KOPT-K1 (cell line): Measurements from ENCODE around the gene SLC35G2.

ENCODE experiments used
- H3K27ac ChIP-seq: fragments of 200-600 bp; sonication (generic); 2 replicates; pipeline ENCODE4 v1.5.1; 2016; ENCODE audit warnings: antibody characterized with exemption, mild to moderate bottlenecking, low read depth, low read length; ENCODE audit not compliant: poor library complexity, severe bottlenecking
- H3K36me3 ChIP-seq: fragments of 200-600 bp; sonication (generic); 2 replicates; pipeline ENCODE4 v1.5.1; 2017; ENCODE audit warnings: antibody characterized with exemption, mild to moderate bottlenecking, low read length, moderate library complexity; ENCODE audit not compliant: insufficient read depth
- H3K9me3 ChIP-seq: fragments of 200-600 bp; sonication (generic); 2 replicates; pipeline ENCODE4 v1.5.1; 2017; ENCODE audit warnings: antibody characterized with exemption, low read length, mild to moderate bottlenecking; ENCODE audit not compliant: insufficient read depth, poor library complexity, severe bottlenecking

The SLC35G2 gene

DNA sequence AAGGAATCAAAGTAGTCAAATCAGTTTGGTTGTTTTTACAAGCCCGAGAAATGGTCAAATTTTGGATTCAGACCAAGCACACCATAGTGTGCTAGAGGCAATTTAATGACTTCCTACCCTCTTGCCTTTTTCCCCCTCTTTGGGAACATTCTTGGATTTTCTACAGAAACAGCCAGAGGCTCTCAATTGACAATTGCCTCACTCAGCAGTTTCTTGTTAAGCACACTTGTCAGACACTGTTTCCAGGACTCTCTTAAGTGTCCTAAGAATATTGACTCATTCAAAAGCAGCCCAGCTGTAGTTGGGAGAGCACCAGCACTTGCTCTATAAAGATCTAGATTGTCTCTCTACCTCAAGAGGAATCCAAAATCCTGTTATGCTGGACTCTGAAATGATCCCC, 1.5 kb upstream of the SLC35G2 start:
- no peaks in the 10 kb centered on the region for H3K9me3 ChIP-seq
- no peak overlapping the region for H3K27ac ChIP-seq
- H3K36me3 ChIP-seq = no peaks in the 10 kb centered on the region

- Histone ChIP-seq H3K9me3 (no peaks in the 10 kb centered on the region), H3K27ac (peak overlapping the region; percentile 65), H3K36me3 (no peaks in the 10 kb centered on the region)
These were observed 646 bp upstream of the SLC35G2 start for GRCh38 chr3:136818191-136818768.

- H3K36me3 ChIP-seq = no peaks in the 10 kb centered on the region
- peaks cover 10% of the 10 kb centered on the region for H3K9me3 ChIP-seq
- peak overlapping the region; percentile 65 for H3K27ac ChIP-seq
These were observed 435 bp downstream of the SLC35G2 start for GRCh38 chr3:136819392-136819730.

DNA sequence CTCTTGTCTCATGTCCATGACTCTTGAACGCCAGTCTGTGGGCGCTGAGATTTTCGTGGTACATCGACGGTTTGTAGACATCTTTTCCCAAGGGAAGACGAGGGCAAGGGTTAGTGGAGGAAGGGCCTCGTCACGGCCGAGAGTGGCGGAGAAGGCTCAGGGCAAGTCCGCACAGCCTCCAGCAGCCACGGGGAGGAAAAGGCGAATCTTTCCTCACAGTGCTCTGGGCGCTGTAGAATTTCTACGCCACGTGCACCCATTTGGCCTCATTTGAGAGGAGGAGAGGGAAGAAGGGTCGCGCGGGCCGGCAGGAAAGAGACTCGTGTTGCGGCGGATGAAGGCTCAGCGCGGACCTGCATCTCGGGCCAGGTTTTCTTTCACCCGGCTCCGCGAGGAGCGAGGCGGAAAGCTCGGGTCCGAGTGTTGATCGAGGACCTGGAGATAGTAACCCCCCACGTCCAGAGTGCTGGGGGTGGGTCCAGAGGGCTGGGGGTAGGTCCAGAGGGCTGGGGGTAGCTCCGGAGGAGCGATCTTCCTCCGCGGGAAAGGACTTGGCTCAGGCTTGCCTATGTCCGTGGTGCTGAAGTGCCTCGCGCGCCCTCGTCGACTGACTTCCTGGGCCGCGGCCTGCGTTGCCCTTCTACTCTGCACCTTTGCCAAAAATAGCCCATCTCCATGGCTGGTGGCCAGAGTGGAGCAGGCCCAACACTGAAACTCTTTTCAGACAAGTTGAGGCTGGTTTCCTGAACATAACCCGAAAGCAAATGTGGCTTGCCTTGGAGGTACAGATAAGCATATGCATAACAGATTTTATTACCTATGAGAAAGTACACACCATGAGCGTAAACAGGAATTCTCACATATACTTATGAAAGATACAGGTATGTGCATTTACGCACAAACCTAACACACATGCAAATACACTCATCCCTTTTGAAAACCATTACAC, 1.1 kb downstream of the SLC35G2 start:
- no peaks in the 10 kb centered on the region for H3K36me3 ChIP-seq
- peak overlapping the region; percentile 65 for H3K27ac ChIP-seq
- H3K9me3 ChIP-seq = peaks cover 15% of the 10 kb centered on the region

DNA sequence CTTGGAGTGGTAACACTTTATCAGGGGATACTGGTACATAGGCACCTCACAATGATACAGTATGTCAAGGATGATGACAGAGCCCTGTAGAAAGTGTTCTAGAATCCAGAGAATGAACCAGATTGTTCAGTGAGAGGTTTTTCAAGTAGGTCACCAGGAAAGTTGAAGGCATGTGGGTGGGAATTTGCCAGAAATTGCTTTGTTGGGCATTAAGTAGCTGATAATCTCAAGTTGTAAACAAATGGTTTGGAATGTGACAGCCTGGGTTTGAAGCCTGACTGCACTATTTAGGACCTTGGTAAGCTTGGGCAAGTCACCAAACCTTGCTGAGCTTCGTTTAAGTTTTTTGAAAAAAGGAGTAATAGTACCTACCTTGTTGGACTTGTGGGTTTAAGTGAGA, 12.5 kb downstream of the SLC35G2 start:
- Histone ChIP-seq H3K9me3 (peaks cover 10% of the 10 kb centered on the region), H3K36me3 (no peaks in the 10 kb centered on the region; the same call in 1 of the 2 replicates), H3K27ac (no peak overlapping the region)

DNA sequence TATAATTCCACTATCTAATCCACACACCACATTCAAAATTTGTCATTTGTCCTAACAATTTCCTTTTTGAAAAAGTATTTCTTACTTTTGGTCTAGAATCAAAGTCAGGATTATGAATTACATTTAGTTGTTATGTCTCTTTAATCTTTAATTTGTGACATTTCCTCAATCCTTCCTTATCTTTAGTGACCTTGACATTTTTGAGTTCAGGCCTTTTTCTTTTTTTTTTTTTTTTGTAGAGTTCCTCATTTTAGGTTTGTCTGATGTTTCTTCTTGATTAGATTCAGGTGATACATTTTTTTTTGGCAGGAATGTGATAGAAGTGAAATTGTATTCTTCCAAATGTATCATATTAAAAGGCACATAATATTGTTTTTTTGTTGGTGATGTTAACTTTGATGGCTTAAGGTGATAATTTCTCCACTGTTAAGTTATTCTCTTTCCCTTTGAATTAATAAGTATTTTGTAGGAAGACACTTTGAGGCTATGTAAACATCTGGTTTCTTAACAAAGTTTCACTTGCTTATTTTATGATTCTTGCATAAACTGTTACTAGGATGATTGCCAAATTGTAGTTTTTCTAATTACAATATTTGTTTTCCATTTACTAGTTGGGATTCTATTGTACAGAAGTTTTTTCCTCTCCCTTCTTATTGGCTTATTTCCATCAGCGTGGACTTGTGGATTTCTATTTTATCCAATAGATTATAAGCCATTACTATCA, 16.3 kb downstream of the SLC35G2 start:
- no peaks in the 10 kb centered on the region for H3K9me3 ChIP-seq
- peaks cover 7% of the 10 kb centered on the region for H3K36me3 ChIP-seq
- H3K27ac ChIP-seq = no peak overlapping the region

DNA sequence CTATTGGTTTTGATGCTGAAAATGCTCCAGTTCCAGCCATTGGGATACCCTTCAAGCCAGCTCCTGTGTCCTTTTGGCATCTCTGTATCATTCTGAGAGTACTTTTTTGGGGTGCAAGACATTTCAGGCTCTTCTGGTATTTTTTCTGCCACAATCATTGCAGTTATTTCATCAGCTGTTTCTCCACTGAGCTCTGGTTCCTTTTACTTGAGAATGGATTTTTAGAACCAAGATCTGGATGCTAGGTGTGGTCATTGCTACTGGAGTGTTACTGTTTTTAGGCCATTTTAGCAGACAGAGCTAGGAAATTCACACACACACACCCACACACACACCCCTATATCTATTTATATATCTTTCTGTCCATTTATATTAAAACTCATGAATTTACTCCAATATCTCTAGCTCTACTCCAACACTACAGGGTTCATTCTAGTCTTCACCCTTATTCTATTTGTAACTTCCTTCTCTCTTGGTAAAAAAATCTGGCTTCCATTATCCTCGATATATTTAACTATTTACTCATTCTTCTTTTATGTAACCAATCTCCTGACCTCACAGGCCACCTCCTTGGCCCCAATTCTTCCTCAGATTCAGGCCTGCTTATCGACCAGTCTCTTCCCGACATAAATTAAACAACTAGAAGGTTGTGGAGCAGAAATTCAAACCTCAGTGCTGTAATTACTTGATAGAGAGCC, 17.0 kb downstream of the SLC35G2 start:
- Histone ChIP-seq H3K9me3 (no peaks in the 10 kb centered on the region), H3K27ac (no peak overlapping the region)

DNA sequence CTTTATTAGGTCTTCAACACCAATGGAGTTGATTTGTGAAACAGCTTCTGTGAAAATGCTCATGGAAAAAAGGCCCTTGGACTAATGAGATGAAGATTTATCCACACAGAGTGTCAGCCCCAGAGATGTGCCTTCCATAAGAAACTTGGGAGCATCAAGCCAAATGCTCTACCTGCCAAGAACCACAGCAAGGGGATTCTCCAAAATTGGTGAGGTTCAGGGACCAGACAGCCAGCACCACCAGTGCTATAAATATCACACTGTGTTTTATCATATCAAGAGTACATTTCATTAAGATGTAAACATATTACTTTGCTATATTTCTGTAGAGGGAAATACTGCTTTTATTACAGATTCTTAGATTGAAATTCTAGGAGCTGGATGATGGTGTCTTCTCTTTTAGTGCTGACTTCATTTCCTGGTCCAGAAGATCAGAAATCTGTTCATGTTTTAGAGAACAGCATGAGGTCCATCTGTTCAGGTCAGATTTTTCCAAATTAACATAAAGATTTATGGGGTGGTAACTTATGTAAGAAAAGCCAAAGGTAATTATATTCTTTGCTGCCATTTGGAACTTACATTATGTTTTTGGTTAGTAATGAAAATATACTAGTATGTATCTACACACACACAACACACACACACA, 17.7 kb downstream of the SLC35G2 start:
- Histone ChIP-seq H3K36me3 (peaks cover 14% of the 10 kb centered on the region), H3K9me3 (no peaks in the 10 kb centered on the region), H3K27ac (no peak overlapping the region)

More for the DNA sequence above, 17.0 kb downstream of the SLC35G2 start:
- H3K36me3 ChIP-seq = peaks cover 11% of the 10 kb centered on the region

DNA sequence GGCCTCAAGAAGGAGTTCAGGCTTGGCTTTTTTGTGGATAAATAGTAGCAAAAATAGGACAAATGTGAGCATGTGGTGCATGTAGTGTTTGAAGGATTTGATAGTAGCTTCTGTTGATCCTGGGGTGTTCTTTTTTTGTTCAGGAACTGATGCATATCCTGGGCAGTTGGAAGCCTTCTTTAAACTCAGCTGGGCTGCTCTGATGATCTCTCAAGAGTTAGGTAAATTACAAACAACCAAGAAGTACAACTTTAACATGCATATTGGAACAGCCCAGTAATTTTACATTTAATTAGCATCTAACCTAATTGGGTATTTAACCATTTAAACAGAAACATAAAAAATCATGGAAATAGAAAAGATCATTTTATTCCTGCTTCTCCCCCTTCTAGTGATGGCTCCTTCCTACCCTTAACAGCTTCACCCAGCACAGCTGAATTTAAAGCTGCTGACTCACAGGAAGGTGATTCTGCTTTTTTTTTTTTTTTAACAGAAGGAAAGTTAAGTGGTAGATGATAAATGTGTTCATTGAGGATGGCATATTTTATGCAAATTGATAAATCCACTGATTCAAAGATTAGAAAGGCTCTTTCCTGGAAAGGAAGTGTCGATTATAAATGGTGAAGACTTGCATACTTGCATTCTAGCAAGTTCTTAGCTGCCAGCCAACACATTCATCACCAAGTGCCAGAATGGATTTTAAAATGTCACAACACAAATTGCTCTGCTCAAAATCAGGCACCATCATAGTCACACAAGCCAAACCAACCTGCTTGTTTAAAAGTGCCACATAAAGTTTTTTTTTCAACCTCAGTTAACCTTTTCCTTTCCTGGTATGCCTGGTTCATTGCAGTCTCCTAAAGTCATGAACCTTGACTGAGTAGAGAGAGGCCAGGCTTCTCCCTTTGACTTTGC, 20.0 kb downstream of the SLC35G2 start:
- Histone ChIP-seq H3K27ac (peak overlapping the region; percentile 52), H3K9me3 (no peaks in the 10 kb centered on the region), H3K36me3 (peaks cover 26% of the 10 kb centered on the region)

GRCh38 chr3:136839556-136839931, 20.6 kb downstream of the SLC35G2 start:
- Histone ChIP-seq H3K9me3 (no peaks in the 10 kb centered on the region), H3K27ac (peak overlapping the region; percentile 52), H3K36me3 (peaks cover 28% of the 10 kb centered on the region)

- Histone ChIP-seq H3K27ac (no peak overlapping the region), H3K36me3 (peaks cover 32% of the 10 kb centered on the region), H3K9me3 (no peaks in the 10 kb centered on the region)
These were observed 21.3 kb downstream of the SLC35G2 start for GRCh38 chr3:136840252-136840651.

DNA sequence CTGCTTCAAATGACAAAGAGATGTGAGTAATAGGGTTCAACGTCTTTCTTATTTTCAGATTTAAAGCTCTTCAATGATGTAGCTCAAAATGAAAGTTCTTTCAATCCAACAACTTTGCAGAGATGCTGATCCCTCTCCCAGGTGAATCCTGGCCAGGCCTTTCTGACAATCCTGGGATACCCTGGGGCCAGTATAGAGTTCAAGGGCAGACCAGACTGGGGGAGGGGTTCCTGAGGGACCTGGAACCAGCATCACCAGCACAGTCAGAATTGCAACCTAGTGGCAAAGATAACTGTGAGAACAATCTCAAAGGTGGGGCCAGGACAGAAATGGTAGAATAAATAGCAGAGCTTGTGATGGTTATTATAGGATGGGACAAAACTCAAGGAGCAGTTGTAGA, 23.4 kb downstream of the SLC35G2 start:
- H3K36me3 ChIP-seq = peaks cover 40% of the 10 kb centered on the region
- no peak overlapping the region for H3K27ac ChIP-seq
- no peaks in the 10 kb centered on the region for H3K9me3 ChIP-seq

DNA sequence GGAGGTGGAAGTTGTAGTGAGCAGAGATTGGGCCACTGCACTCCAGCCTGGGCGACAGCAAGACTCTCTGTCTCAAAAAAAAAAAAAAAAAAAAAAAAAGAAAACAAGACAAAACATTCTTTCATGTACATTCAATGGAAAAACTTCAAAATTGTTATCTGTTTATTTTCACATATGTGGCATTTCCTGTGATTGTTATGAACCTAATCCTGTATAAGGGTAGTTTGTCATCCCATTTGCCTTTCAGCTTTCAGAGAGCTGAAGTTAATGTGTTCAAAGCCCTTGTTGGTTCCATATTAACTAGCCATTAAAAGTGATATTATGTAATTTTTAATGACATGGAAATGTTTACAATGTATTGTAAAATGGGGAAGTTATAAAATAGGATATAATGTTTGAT, 25.8 kb downstream of the SLC35G2 start:
- H3K9me3 ChIP-seq = no peaks in the 10 kb centered on the region
- peaks cover 46% of the 10 kb centered on the region for H3K36me3 ChIP-seq
- no peak overlapping the region for H3K27ac ChIP-seq

DNA sequence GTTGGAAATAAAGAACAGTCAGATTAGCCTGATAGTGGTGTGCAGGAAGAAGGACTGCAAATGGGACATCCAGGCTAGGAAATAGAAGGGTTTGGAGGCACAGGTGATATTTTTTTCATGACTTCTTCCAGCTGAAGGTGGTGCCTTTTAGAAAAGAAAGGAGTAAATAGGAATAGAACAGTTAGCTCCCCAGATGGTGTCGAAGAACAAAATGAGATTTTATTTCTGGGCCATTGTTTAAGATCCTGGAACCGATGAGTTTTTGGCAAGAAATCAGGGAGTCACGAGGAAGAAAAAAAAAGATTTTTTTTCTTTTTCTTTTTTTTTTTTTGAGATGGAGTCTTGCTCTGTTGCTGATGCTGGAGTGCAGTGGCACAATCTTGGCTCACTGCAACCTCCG, 33.3 kb downstream of the SLC35G2 start:
- Histone ChIP-seq H3K9me3 (no peaks in the 10 kb centered on the region), H3K27ac (no peak overlapping the region), H3K36me3 (peaks cover 35% of the 10 kb centered on the region)
